Measurements from ENCODE around the gene SCYL3. TPM values are rescaled to one million over a fixed set of nuclear protein-coding genes. Genes with fewer than 3 reads are reported as not detected.
"Not testable (repeated sequence)": the region's sequence is repeated elsewhere in the genome, so short reads cannot be mapped to it uniquely, and the experiment has no call there.

Gene SCYL3
- total RNA-seq, 2 donors from 2014 or later, result 7.4 to 11.2 TPM

DNA sequence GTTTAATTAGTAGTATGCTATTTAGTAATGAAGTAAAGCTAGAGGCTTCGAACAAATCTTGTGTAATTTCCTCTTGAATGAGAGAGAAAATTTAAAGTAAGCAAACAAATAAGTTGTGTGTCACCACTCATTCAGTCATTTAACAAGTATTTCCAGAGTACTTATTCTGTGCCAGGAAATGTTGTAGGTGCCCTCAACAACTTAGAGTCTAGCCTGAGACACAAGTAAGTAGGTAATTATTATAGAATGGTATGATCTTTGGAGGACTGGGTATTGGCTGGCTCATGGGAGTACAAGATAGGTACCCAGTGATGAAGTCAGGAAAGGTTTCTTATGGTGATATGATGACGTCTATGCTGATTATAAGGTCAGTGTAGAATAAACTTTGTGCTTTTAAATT lies 81.6 kb downstream of the SCYL3 start:
- DNase-seq (no peak), ATAC-seq (no peak)
- H3K27me3 Mint-ChIP-seq, result no peaks in the 10 kb centered on the region
- H3K9me3 ChIP-seq (ENCODE audit: control insufficient read depth, low read length, poor library complexity, severe bottlenecking), result no peaks in the 10 kb centered on the region
- H3K4me3 Mint-ChIP-seq, result no peak overlapping the region
- H3K27ac Mint-ChIP-seq, result peak overlapping the region; percentile 32
- H3K4me1 Mint-ChIP-seq, result peaks cover 3% of the 10 kb centered on the region
- peaks cover under 1% of the 10 kb centered on the region for H3K36me3 Mint-ChIP-seq (ENCODE audit: low read depth)

- H3K27ac Mint-ChIP-seq, result peak overlapping the region; percentile 32
- not testable (repeated sequence) for ATAC-seq, H3K4me1 Mint-ChIP-seq
Observed at GRCh38 chr1:169811418-169812035, 82.2 kb downstream of the SCYL3 start.

GRCh38 chr1:169809370-169810095 lies 84.2 kb downstream of the SCYL3 start:
- ATAC-seq (peak; percentile 32), DNase-seq (no peak)
- Mint-ChIP-seq H3K36me3 (ENCODE audit: low read depth) (peaks cover 2% of the 10 kb centered on the region), H3K4me3 (no peak overlapping the region), H3K4me1 (peaks cover 3% of the 10 kb centered on the region), H3K27ac (no peak overlapping the region), H3K27me3 (no peaks in the 10 kb centered on the region)
- no peaks in the 10 kb centered on the region for H3K9me3 ChIP-seq (ENCODE audit: control insufficient read depth, low read length, poor library complexity, severe bottlenecking)

More at GRCh38 chr1:169811418-169812035, 82.2 kb downstream of the SCYL3 start:
- not testable (repeated sequence) for H3K9me3 ChIP-seq (ENCODE audit: control insufficient read depth, low read length, poor library complexity, severe bottlenecking); H3K36me3 Mint-ChIP-seq (ENCODE audit: low read depth); DNase-seq; H3K4me3 Mint-ChIP-seq; H3K27me3 Mint-ChIP-seq

GRCh38 chr1:169804941-169805340 lies 88.8 kb downstream of the SCYL3 start:
- H3K9me3 ChIP-seq (ENCODE audit: control insufficient read depth, low read length, poor library complexity, severe bottlenecking), result no peaks in the 10 kb centered on the region
- no peak overlapping the region for H3K4me3 Mint-ChIP-seq
- H3K27ac Mint-ChIP-seq, result no peak overlapping the region
- H3K27me3 Mint-ChIP-seq, result no peaks in the 10 kb centered on the region
- DNase-seq (no peak), ATAC-seq (no peak)
- peaks cover 3% of the 10 kb centered on the region for H3K4me1 Mint-ChIP-seq
- peaks cover 4% of the 10 kb centered on the region for H3K36me3 Mint-ChIP-seq (ENCODE audit: low read depth)

- H3K9me3 ChIP-seq (ENCODE audit: control insufficient read depth, low read length, poor library complexity, severe bottlenecking), result no peaks in the 10 kb centered on the region
- H3K36me3 Mint-ChIP-seq (ENCODE audit: low read depth), result peaks cover 4% of the 10 kb centered on the region
- H3K4me3 Mint-ChIP-seq, result no peak overlapping the region
- H3K4me1 Mint-ChIP-seq, result peaks cover under 1% of the 10 kb centered on the region
- DNase-seq, result no peak
- ATAC-seq, result no peak
- H3K27me3 Mint-ChIP-seq, result no peaks in the 10 kb centered on the region
- H3K27ac Mint-ChIP-seq, result no peak overlapping the region
Observed at GRCh38 chr1:169802888-169803287, 90.8 kb downstream of the SCYL3 start.

Other genes with a start within 250 kb of the SCYL3 start
- gene SELL, start 182.3 kb downstream of the SCYL3 start, total RNA-seq, result 100 to 1,000 TPM; 205 to 276 TPM
- gene SELE, start 159.8 kb downstream of the SCYL3 start, total RNA-seq, result not detected
- gene METTL18, start 99.0 kb downstream of the SCYL3 start, total RNA-seq, result 1 to 10 TPM; 4.4 to 4.6 TPM
- 10 to 100 TPM; 12.7 to 21.9 TPM for gene KIFAP3, start 180.8 kb upstream of the SCYL3 start, total RNA-seq

Measured in T-helper 17 cell (primary cell).